HCT116 (cell line): ENCODE results near the gene VPS37B. TPM values are rescaled to one million over a fixed set of nuclear protein-coding genes. Genes with fewer than 3 reads are reported as not detected.

Experiments used
- ATAC-seq: fragments of 200-7000 bp; cut with Tn5 transposase; 2 replicates; pipeline ENCODE4 v1.9.1; 2020; ENCODE audit warnings: mild to moderate bottlenecking, moderate library complexity
- BruUV-seq: library from RNA; stranded (reverse); fragments of 400-500 nt; replicated peaks from 2 replicates; lab custom pipeline; 2021; lab: Mats Ljungman, UMichigan
- CTCF ChIA-PET: fragments of 300-600 bp; sonication (Branson Sonifier 250); formaldehyde crosslinking; loops from one replicate; lab custom pipeline; 2021; ENCODE audit warnings: antibody characterized with exemption; lab: Charles Lee
- POLR2A ChIA-PET: fragments of 300-600, 350-600 bp; sonication (Branson Sonifier 250); formaldehyde crosslinking; loops from one replicate; lab custom pipeline; 2021; ENCODE audit warnings: antibody characterized with exemption; lab: Charles Lee
- RAD21 ChIA-PET, 2 experiments: fragments of 300-600 bp; sonication (Branson Sonifier 250); formaldehyde crosslinking; loops; one replicate each; lab custom pipeline; 2023; ENCODE audit warnings: low total read pairs in 2 of 2; ENCODE audit not compliant: uncharacterized antibody in 2 of 2, unreplicated experiment in 2 of 2, low non-redundant PET in 1 of 2; lab: Charles Lee
- DNase-seq: peaks from one replicate; pipeline ENCODE4 v3.0.0-alpha.2; 2010; ENCODE audit warnings: low read depth, low spot score
- H2AFZ ChIP-seq: fragments of 200-600 bp; shearing (Covaris generic), sonication (generic); 2 replicates; pipeline ENCODE4 v1.6.1; 2017; ENCODE audit warnings: low read depth, mixed run types, mixed read lengths, antibody characterized with exemption, low read length; ENCODE audit not compliant: poor library complexity, severe bottlenecking
- H3K27ac ChIP-seq: 2 replicates; pipeline ENCODE4 v1.5.1; 2012; ENCODE audit warnings: low read depth, low read length
- H3K27me3 ChIP-seq: fragments of 200-600 bp; sonication (generic); 2 replicates; pipeline ENCODE4 v1.6.1; 2016; ENCODE audit warnings: mixed run types, low read length, mixed read lengths; ENCODE audit not compliant: insufficient read depth
- H3K36me3 ChIP-seq, 2 experiments: fragments of 200-500 bp in 1 of 2; fragments of 200-600 bp in 1 of 2; sonication (Bioruptor generic) in 1 of 2; sonication (generic) in 1 of 2; 2 replicates each; pipeline versions ENCODE4 v1.5.1 to v1.6.1; 2014 to 2016; ENCODE audit warnings: low read length in 2 of 2, inconsistent platforms in 1 of 2, mixed read lengths in 1 of 2, mixed run types in 1 of 2; ENCODE audit not compliant: insufficient read depth in 2 of 2, control insufficient read depth in 1 of 2
- H3K4me1 ChIP-seq, 2 experiments: fragments of 200-600 bp in 1 of 2; sonication (generic) in 1 of 2; 2 replicates each; pipeline versions ENCODE4 v1.5.1 to v1.6.1; 2012 to 2017; ENCODE audit warnings: low read length in 2 of 2, inconsistent platforms in 1 of 2, mild to moderate bottlenecking in 1 of 2, mixed read lengths in 1 of 2, mixed run types in 1 of 2, moderate library complexity in 1 of 2; ENCODE audit not compliant: insufficient read depth in 2 of 2, control insufficient read depth in 1 of 2
- H3K4me2 ChIP-seq: fragments of 200-600 bp; sonication (generic); 2 replicates; pipeline ENCODE4 v1.6.1; 2017; ENCODE audit warnings: mixed run types, low read length, mixed read lengths
- H3K4me3 ChIP-seq, 2 experiments: fragments of 200-600 bp in 1 of 2; sonication (generic) in 1 of 2; replicated peaks in 1 of 2; 2 replicates each; pipeline ENCODE4 v1.5.1; 2011 to 2016; ENCODE audit warnings: low read length in 2 of 2, control low read depth in 1 of 2, low read depth in 1 of 2, mild to moderate bottlenecking in 1 of 2, mixed read lengths in 1 of 2, mixed run types in 1 of 2
- H3K79me2 ChIP-seq: fragments of 200-600 bp; sonication (generic); 2 replicates; pipeline ENCODE4 v1.6.1; 2017; ENCODE audit warnings: mild to moderate bottlenecking, mixed run types, low read length, moderate library complexity, mixed read lengths; ENCODE audit not compliant: insufficient read depth
- H3K9ac ChIP-seq: fragments of 200-600 bp; sonication (generic); 2 replicates; pipeline ENCODE4 v1.6.1; 2016; ENCODE audit warnings: low read length, mixed read lengths
- H3K9me2 ChIP-seq: fragments of 200-600 bp; sonication (generic), shearing (Covaris generic); 2 replicates; pipeline ENCODE4 v1.6.1; 2017; ENCODE audit warnings: mixed run types, mild to moderate bottlenecking, moderate library complexity; ENCODE audit not compliant: insufficient read depth
- H3K9me3 ChIP-seq, 2 experiments: fragments of 200-500 bp in 1 of 2; fragments of 200-600 bp in 1 of 2; sonication (Bioruptor generic) in 1 of 2; sonication (generic) in 1 of 2; 2 replicates each; pipeline ENCODE4 v1.6.1; 2014 to 2017; ENCODE audit warnings: low read length in 2 of 2, mixed read lengths in 2 of 2, inconsistent platforms in 1 of 2, low read depth in 1 of 2, mild to moderate bottlenecking in 1 of 2, mixed run types in 1 of 2, moderate library complexity in 1 of 2; ENCODE audit not compliant: control insufficient read depth in 1 of 2, insufficient read depth in 1 of 2
- H4K20me1 ChIP-seq: fragments of 200-600 bp; sonication (generic), shearing (Covaris generic); 2 replicates; pipeline ENCODE4 v1.6.1; 2017; ENCODE audit warnings: mixed run types, mild to moderate bottlenecking, moderate library complexity; ENCODE audit not compliant: insufficient read depth
- CBX3 ChIP-seq: IDR thresholded peaks from 2 replicates; pipeline ENCODE4 v1.6.1; 2012; ENCODE audit warnings: low read depth
- CEBPB ChIP-seq: IDR thresholded peaks from 2 replicates; pipeline ENCODE4 v1.6.1; 2012; ENCODE audit warnings: low read depth
- CTCF ChIP-seq, 3 experiments: fragments of 200-600 bp in 1 of 3; sonication (generic) in 1 of 3; IDR thresholded peaks in 2 of 3; conservative IDR thresholded peaks in 1 of 3; 2 replicates each; pipeline ENCODE4 v1.5.1; 2012 to 2017; ENCODE audit warnings: low read depth in 2 of 3, low read length in 2 of 3, antibody characterized with exemption in 1 of 3, borderline replicate concordance in 1 of 3, control low read depth in 1 of 3, mild to moderate bottlenecking in 1 of 3, mixed read lengths in 1 of 3, mixed run types in 1 of 3, moderate library complexity in 1 of 3; ENCODE audit not compliant: insufficient read depth in 1 of 3
- EGR1 ChIP-seq: IDR thresholded peaks from 2 replicates; pipeline ENCODE4 v1.6.1; 2012; ENCODE audit warnings: low read depth
- EZH2 ChIP-seq: fragments of 200-600 bp; sonication (generic); IDR thresholded peaks from 2 replicates; pipeline ENCODE4 v1.6.1; 2017; ENCODE audit warnings: antibody characterized with exemption, mixed run types
- FOSL1 ChIP-seq: IDR thresholded peaks from 2 replicates; pipeline ENCODE4 v1.6.1; 2012; ENCODE audit warnings: low read depth
- JUND ChIP-seq: IDR thresholded peaks from 2 replicates; pipeline ENCODE4 v1.6.1; 2012
- MAX ChIP-seq: IDR thresholded peaks from 2 replicates; pipeline ENCODE4 v1.6.1; 2012
- POLR2AphosphoS5 ChIP-seq: IDR thresholded peaks from 2 replicates; pipeline ENCODE4 v1.6.1; 2011; ENCODE audit warnings: mild to moderate bottlenecking, low read depth, low read length, moderate library complexity
- RAD21 ChIP-seq: IDR thresholded peaks from 2 replicates; pipeline ENCODE4 v1.6.1; 2012; ENCODE audit warnings: low read depth, mild to moderate bottlenecking
- SIN3A ChIP-seq: IDR thresholded peaks from 2 replicates; pipeline ENCODE4 v1.6.1; 2012; ENCODE audit warnings: low read depth
- SP1 ChIP-seq: IDR thresholded peaks from 2 replicates; pipeline ENCODE4 v1.6.1; 2012; ENCODE audit warnings: low read depth
- TCF7L2 ChIP-seq: IDR thresholded peaks from 2 replicates; pipeline ENCODE4 v1.7.0; 2011; ENCODE audit warnings: borderline replicate concordance, inconsistent platforms; ENCODE audit not compliant: insufficient read depth, insufficient read length; ENCODE audit errors: extremely low read depth
- YY1 ChIP-seq: IDR thresholded peaks from 2 replicates; pipeline ENCODE4 v1.6.1; 2011; ENCODE audit warnings: low read length, low read depth, moderate library complexity, mild to moderate bottlenecking; ENCODE audit not compliant: insufficient replicate concordance; ENCODE audit errors: extremely low read depth
- ZBTB33 ChIP-seq: IDR thresholded peaks from 2 replicates; pipeline ENCODE4 v1.6.1; 2011; ENCODE audit warnings: mild to moderate bottlenecking, low read length, moderate library complexity; ENCODE audit not compliant: insufficient replicate concordance; ENCODE audit errors: extremely low read depth
- ZNF274 ChIP-seq: fragments of 200-500 bp; sonication (Bioruptor generic); IDR thresholded peaks from 2 replicates; pipeline ENCODE4 v1.6.1; 2014; ENCODE audit warnings: mild to moderate bottlenecking, low read depth, low read length, inconsistent platforms
- intact Hi-C: fragments of 100-400 bp; cut with micrococcal nuclease; formaldehyde crosslinking; loops from 2 replicates; pipeline ENCODE4 v1.10.0; 2022
- total RNA-seq: library from RNA; stranded (reverse); gene quantifications from one replicate; pipeline ENCODE4 v1.2.1, GENCODE V29; 2021; ENCODE audit not compliant: unreplicated experiment

VPS37B gene
- total RNA-seq, 1 experiment from 2014 or later, result 55.0 TPM

GRCh38 chr12:122849352-122850047, 46.4 kb downstream of the VPS37B start:
- H3K4me1 ChIP-seq, result no peaks in the 10 kb centered on the region
- no peak overlapping the region for H3K9ac ChIP-seq
- RAD21 ChIA-PET, result no interaction called here
- H3K9me3 ChIP-seq, result no peaks in the 10 kb centered on the region
- H2AFZ ChIP-seq, result no peak overlapping the region
- CTCF ChIA-PET, result no interaction called here
- TF ChIP-seq MAX (no peak), CTCF (IDR thresholded peaks at IDR 0.05 in 2 of 3, conservative IDR thresholded peaks at IDR 0.05 in 1 of 3; ENCODE audit: borderline replicate concordance in 1 of 3, insufficient read depth in 1 of 3, low read depth in 2 of 3, low read length in 2 of 3) (no peak), FOSL1 (no peak), SIN3A (no peak), JUND (no peak), EGR1 (no peak), ZNF274 (no peak), POLR2AphosphoS5 (no peak), CEBPB (no peak), TCF7L2 (no peak), ZBTB33 (no peak), CBX3 (no peak), EZH2 (no peak), RAD21 (no peak), SP1 (no peak), YY1 (no peak)
- H3K9me2 ChIP-seq, result no peaks in the 10 kb centered on the region
- no peak overlapping the region for H3K27ac ChIP-seq
- H3K4me2 ChIP-seq, result no peak overlapping the region
- no TSS peak for BruUV-seq
- no peak overlapping the region for H3K4me3 ChIP-seq
- peaks cover 0 to 7% of the 10 kb centered on the region in 2 experiments; a peak in 3 of 4 replicates for H3K36me3 ChIP-seq
- POLR2A ChIA-PET, result interaction anchor here (0.5 kb wide), 1 partner anchor 120 kb away, joined by 3 read pairs; no protein-coding TSS in a partner anchor
- intact Hi-C loops, result no loop called here
- DNase-seq (no peak), ATAC-seq (no peak)
- H3K79me2 ChIP-seq, result peaks cover 27% of the 10 kb centered on the region
- H3K27me3 ChIP-seq, result no peaks in the 10 kb centered on the region
- no peaks in the 10 kb centered on the region for H4K20me1 ChIP-seq
